Measurements from ENCODE around the gene TTC28. TPM values are rescaled to one million over a fixed set of nuclear protein-coding genes. Genes with fewer than 3 reads are reported as not detected.

The TTC28 gene
- total RNA-seq, 1 donor from 2014 or later: 46.2 TPM

DNA sequence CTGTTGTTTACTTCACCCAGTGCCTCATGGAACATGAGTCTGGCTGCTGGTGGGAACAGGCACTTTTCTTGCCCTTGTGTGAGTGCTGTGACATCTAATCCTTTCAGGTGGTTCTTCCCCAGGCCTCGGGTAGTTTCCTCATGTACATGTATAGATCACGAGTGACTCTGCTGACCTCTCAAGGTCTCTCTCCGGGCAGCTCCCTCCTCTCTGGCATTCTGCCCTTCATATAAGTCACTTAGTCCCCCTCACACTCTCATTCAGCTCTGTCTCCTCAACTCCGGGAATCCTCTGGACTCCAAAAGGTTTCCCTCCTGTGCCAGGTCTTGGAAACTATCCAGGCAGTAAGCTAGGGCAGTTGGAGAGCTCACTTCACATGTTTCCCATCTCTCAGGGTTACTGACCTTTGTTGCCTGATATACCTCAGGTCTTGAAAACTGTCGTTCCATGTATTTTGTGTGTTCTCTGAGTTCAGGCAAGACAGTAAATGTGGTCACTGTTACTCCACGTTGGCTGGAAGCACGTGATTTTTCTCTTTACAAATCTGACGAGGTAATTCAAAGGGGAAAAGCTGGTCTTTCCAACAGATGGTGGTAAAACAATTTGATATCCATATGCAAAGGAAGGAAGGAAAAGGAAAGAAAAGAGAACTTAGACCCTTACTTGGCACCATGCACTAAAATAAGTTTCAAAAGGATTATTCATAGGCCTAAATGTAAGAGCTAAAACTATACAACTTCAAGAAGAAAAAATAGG lies 720.1 kb downstream of the TTC28 start:
- Mint-ChIP-seq H3K27me3 (ENCODE audit: insufficient read depth, low read depth) (peaks cover under 1% of the 10 kb centered on the region), H3K4me1 (peaks cover 29% of the 10 kb centered on the region)
- H4K20me1 ChIP-seq (ENCODE audit: low read depth): no peaks in the 10 kb centered on the region

DNA sequence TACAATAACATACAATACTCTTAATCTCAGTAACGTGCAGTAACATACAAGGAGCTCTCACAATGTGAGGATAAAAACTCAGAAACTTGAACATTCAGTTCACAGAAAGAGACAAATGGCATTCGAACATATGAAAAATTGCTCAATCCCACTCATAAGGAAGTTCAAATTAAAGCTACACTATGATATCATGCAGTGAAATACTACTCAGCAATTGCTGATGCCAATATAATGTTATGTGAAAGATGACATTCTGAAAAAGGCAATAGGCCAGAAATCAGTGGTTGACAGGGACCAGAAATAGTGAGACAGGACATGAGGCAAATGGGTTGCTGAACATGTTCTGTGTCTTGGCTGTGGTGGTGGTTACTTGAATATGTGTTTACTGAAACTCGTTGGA lies 726.9 kb downstream of the TTC28 start:
- Histone ChIP-seq H2AFZ (replicated peaks) (no peak overlapping the region), H3K27me3 (no peaks in the 10 kb centered on the region), H3K79me2 (ENCODE audit: low read depth) (no peaks in the 10 kb centered on the region), H3K36me3 (no peaks in the 10 kb centered on the region), H4K20me1 (ENCODE audit: low read depth) (no peaks in the 10 kb centered on the region), H3K9me3 (ENCODE audit: low read depth) (peaks cover 7% of the 10 kb centered on the region), H3K4me3 (no peak overlapping the region), H3F3A (ENCODE audit: low read depth) (no peaks in the 10 kb centered on the region), H3K4me2 (no peak overlapping the region), H3K27ac (no peak overlapping the region), H3K9ac (no peak overlapping the region), H3K4me1 (no peaks in the 10 kb centered on the region)
- no peak overlapping the region for H3K27ac Mint-ChIP-seq
- H3K27me3 Mint-ChIP-seq (ENCODE audit: insufficient read depth, low read depth): peaks cover 4% of the 10 kb centered on the region
- no peak overlapping the region for H3K4me3 Mint-ChIP-seq
- no peaks in the 10 kb centered on the region for H3K4me1 Mint-ChIP-seq
- peaks cover 9% of the 10 kb centered on the region for H3K9me3 Mint-ChIP-seq
- no peak for DNase-seq (ENCODE audit: low spot score)
- TF ChIP-seq EZH2 (IDR thresholded peaks at IDR 0.05) (no peak), EZH2phosphoT487 (IDR thresholded peaks at IDR 0.05) (no peak)
- TF ChIP-seq, protein P1, sequence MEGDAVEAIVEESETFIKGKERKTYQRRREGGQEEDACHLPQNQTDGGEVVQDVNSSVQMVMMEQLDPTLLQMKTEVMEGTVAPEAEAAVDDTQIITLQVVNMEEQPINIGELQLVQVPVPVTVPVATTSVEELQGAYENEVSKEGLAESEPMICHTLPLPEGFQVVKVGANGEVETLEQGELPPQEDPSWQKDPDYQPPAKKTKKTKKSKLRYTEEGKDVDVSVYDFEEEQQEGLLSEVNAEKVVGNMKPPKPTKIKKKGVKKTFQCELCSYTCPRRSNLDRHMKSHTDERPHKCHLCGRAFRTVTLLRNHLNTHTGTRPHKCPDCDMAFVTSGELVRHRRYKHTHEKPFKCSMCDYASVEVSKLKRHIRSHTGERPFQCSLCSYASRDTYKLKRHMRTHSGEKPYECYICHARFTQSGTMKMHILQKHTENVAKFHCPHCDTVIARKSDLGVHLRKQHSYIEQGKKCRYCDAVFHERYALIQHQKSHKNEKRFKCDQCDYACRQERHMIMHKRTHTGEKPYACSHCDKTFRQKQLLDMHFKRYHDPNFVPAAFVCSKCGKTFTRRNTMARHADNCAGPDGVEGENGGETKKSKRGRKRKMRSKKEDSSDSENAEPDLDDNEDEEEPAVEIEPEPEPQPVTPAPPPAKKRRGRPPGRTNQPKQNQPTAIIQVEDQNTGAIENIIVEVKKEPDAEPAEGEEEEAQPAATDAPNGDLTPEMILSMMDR (IDR thresholded peaks at IDR 0.05): no peak
- H3K36me3 Mint-ChIP-seq: peaks cover 11% of the 10 kb centered on the region

More for the DNA sequence above, 720.1 kb downstream of the TTC28 start:
- no peaks in the 10 kb centered on the region for H3K79me2 ChIP-seq (ENCODE audit: low read depth)
- TF ChIP-seq EZH2 (IDR thresholded peaks at IDR 0.05): no peak
- TF ChIP-seq, protein P1 (IDR thresholded peaks at IDR 0.05): no peak
- TF ChIP-seq EZH2phosphoT487 (IDR thresholded peaks at IDR 0.05): no peak
- peaks cover 7% of the 10 kb centered on the region for H3K9me3 ChIP-seq (ENCODE audit: low read depth)
- H3K27ac ChIP-seq: no peak overlapping the region
- H3K9ac ChIP-seq: no peak overlapping the region
- H3K4me2 ChIP-seq: no peak overlapping the region
- H3K27me3 ChIP-seq: no peaks in the 10 kb centered on the region
- Mint-ChIP-seq H3K36me3 (peaks cover 23% of the 10 kb centered on the region), H3K27ac (peak overlapping the region; percentile 47), H3K9me3 (peaks cover 19% of the 10 kb centered on the region), H3K4me3 (no peak overlapping the region)
- no peaks in the 10 kb centered on the region for H3F3A ChIP-seq (ENCODE audit: low read depth)
- H3K4me3 ChIP-seq: no peak overlapping the region
- peaks cover 8% of the 10 kb centered on the region for H3K4me1 ChIP-seq
- no peak overlapping the region for H2AFZ ChIP-seq (replicated peaks)
- no peaks in the 10 kb centered on the region for H3K36me3 ChIP-seq
- no peak for DNase-seq (ENCODE audit: low spot score)

DNA sequence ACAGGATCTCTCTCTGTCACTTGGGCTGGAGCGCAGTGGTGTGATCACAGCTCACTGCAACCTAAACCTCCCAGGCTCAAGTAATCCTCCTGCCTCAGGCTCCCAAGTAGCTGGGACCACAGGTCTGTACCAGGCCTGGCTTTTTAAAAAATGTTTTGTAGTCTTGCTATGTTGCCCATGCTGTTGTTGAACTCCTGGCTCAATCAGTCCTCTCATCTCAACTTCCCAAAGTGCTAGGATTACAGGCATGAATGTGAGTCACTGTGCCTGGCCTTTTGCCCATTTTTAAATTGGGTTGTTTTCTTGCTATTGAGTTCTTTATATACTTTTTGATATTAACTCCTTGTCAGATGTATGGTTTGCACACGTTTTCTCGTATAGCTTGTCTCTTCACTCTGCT lies 727.5 kb downstream of the TTC28 start:
- Histone ChIP-seq H2AFZ (replicated peaks) (no peak overlapping the region), H3K9ac (no peak overlapping the region), H3K36me3 (no peaks in the 10 kb centered on the region), H3K27ac (no peak overlapping the region), H3K4me1 (no peaks in the 10 kb centered on the region), H3K4me2 (no peak overlapping the region), H3K27me3 (no peaks in the 10 kb centered on the region), H3K9me3 (ENCODE audit: low read depth) (peaks cover under 1% of the 10 kb centered on the region), H3K4me3 (no peak overlapping the region), H4K20me1 (ENCODE audit: low read depth) (no peaks in the 10 kb centered on the region), H3F3A (ENCODE audit: low read depth) (no peaks in the 10 kb centered on the region), H3K79me2 (ENCODE audit: low read depth) (no peaks in the 10 kb centered on the region)
- TF ChIP-seq, protein P1 (IDR thresholded peaks at IDR 0.05): no peak
- TF ChIP-seq EZH2 (IDR thresholded peaks at IDR 0.05) (no peak), EZH2phosphoT487 (IDR thresholded peaks at IDR 0.05) (no peak)
- Mint-ChIP-seq H3K4me1 (peaks cover 6% of the 10 kb centered on the region), H3K36me3 (peaks cover 7% of the 10 kb centered on the region), H3K9me3 (peaks cover 4% of the 10 kb centered on the region), H3K4me3 (no peak overlapping the region), H3K27me3 (ENCODE audit: insufficient read depth, low read depth) (peaks cover 4% of the 10 kb centered on the region), H3K27ac (no peak overlapping the region)
- DNase-seq (ENCODE audit: low spot score): no peak
